HUDEP-2 (cell line): ENCODE results near the gene AADACL3.

ENCODE experiments used
- DNase-seq, 76 experiments: peaks; one replicate each; lab custom pipeline; 2025; ENCODE audit not compliant: unreplicated experiment in 76 of 76; lab: John Stamatoyannopoulos, UW

AADACL3 gene

DNA sequence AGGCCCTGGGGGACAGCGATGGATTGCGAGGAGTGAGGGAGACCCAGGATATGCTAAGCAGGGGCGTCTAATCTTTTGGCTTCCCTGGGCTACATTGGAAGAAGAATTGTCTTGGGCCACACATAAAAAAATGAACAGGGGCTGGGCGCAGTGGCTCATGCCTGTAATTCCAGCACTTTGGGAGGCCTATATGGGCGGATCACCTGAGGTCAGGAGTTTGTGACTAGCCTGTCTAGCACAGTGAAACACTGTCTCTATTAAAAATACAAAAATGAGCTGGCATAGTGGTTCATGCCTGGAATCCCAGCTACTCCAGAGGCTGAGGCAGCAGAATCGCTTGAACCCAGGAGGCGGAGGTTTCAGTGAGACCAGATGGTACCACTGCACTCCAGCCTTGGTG lies 46.9 kb downstream of the AADACL3 start:
- no peak for DNase-seq

DNA sequence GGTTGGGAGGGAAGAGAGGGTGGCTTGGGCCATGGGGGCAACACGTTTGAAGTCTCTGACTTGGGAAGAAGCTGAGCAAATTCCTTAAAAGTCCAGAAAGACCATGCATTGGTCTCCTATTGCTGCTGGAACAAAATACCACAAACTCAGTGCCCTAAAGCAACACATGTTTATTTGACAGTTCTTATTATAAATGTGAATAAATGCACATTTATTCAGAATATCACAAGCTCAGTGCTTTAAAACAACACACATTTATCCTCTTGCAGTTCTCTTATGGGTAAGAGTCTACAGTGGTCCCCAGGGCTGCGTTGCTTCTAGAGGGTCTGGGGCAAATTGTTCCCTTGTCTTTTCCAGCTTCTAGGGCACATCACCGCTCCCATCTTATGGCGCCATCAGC lies 47.6 kb downstream of the AADACL3 start:
- DNase-seq, result no peak

DNA sequence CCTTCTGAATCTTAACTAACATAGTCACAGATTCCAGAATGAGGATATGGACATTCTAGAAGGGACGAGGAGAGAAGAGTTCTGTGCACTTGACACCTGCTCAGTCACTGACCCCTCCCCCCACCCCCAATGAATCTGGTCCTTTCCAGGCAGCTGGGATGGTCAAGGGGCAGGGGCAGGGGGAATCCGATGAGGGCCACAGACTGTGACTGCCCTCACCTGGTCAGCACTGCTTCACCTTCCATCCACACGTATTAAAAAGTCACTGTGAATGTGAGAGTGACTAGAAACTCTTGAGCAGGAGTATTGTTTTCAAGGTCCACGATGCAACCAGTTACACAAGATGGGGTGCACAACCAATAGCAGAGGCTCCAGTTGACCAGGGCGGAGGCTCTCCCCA lies 48.1 kb downstream of the AADACL3 start:
- DNase-seq, result no peak

DNA sequence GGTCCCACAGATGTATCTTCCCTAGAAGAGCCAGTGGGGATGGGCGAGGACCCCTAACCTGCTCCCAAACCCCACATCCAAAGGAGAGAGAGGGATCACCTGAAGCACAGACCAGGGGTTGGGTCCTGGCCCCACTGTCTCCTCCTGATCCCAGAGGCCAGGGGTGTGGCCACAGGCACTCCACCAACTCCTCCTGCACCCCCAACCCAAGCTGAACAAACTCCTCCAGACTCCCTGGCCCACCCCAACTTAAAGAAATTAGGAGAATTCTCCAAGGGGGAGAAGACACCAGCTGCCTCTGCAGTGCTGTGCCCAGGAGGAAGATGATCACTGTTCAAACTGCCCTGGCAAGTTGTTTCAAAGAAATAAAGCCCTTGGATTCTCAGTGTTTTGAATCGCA lies 53.1 kb downstream of the AADACL3 start:
- no peak for DNase-seq

DNA sequence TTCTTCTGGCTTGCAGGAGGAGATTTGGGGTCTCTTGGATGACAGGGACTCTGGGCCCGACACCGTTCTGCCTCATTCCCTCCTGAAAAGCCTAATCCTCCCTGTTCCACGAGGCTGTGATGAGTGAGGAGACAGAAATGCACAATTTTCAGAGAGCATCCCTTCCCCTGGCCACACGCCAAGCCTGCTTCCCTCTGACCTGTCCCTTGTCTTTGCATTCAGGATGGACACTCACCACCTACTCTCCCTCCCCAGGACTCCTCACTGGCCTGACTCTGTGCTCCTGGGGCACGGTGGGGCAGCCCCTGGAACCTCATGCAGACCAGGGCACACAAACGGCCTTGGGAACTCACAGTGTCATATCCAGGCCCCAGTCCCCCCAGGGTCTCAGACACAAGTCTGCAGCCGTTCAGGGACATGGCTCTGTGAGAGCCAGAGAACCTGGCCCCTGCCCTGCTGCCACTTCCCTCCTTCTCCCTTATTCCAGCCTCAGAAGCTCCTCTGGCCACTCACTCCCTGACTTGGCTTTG lies 54.1 kb downstream of the AADACL3 start:
- DNase-seq, result no peak

DNA sequence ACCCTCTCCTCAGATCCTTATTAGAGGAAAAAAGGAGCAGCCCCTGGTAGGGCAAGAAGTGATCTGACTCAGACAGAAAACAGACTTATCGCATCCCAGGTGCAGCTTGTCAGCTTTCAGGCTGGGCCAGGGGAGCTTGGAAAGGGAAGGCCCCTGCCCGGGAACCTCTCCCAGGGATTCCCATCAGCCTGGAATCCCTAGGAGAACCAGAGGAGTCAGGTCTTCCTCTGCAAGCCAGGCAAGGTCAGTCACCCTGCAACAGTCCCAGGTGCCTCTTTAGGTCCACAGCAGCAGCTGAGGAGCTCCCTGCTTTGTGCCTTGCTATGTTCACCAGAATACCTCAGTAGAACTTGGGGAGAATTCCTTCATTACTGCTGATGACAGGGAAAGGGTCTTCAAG lies 54.7 kb downstream of the AADACL3 start:
- no peak for DNase-seq

DNA sequence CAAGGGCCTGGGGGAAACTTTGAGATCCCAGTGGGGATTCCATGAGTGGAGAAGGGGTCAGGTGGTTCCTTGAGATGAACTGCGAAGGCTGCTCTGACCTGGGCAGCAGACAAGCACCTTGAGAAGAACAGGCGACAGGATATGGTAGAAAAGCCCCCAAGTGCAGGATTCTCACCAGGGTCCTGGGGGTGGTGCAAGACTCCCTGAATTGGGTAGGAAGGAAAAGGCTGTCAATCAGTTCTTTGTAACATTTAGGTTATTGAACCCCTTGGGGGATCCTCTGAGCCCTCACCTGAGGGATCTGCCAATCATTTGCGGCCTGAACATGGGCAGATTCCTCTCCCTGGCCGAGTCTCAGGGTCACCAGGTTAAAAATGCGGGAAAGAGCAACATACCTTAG lies 55.3 kb downstream of the AADACL3 start:
- no peak for DNase-seq

DNA sequence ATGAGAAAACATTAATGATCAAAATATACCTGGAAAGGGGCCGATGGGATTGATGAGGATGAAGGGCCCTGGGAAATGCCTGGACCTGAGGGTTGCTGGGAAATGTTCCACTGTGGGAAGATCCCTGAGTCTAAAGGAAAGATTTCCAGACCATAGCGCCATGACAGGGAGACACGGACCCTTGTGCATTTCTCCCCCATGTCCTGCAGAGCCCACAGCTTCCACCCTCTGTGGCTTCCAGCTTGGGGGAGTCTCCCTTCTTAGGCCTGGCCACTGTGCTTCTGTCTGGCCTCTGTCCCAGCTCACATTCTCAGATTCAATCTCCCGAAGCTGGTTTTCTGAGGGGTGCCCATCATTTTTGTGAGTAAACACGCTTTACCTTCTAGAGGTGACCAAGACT lies 56.6 kb downstream of the AADACL3 start:
- no peak for DNase-seq

DNA sequence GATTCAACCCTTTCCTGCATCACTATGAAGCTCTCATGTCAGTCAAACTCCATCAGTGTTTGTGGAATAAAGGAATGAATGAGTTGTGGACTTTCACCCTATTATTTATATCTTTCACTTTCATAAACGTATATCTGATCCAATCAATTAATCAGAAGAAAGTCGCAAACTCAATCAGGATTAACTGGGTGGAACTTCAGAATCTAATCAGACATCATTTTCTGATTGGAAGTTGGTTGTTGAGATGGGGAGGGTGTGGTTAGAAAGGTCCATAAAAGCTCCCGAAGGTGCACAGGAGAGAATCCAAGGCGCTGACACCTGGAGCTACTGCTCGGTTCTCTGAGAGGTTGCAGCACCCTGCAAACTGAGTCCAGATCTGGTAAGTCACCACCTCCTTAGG lies 57.5 kb downstream of the AADACL3 start, which contains the start of gene PRAMEF12:
TSS of gene PRAMEF12 (plus strand) at position 301 of the 400 bp plus-strand sequence. CDS start 1,130 bp downstream, outside the sequence.
- no peak for DNase-seq

DNA sequence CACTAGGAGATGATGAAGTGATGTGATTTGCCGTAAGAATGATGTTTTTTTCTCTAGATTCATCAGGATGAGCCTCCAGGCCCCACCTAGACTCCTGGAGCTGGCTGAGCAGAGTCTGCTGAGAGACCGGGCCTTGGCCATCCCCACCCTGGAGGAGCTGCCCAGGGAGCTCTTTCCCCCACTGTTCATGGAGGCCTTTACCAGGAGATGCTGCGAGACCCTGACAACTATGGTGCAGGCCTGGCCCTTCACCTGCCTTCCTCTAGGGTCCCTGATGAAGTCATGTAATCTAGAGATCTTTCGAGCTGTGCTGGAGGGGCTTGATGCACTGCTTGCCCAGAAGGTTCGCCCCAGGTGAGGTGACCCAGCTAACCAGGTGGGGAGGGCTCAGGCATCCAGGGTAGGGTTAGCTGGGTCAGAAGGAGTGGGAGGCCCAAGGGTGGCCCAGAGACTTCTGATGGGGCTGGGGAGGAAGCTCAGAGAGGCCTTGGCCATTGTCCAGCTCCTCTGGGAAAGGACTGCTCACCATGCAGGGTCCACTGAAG lies 59.0 kb downstream of the AADACL3 start:
- no peak for DNase-seq

DNA sequence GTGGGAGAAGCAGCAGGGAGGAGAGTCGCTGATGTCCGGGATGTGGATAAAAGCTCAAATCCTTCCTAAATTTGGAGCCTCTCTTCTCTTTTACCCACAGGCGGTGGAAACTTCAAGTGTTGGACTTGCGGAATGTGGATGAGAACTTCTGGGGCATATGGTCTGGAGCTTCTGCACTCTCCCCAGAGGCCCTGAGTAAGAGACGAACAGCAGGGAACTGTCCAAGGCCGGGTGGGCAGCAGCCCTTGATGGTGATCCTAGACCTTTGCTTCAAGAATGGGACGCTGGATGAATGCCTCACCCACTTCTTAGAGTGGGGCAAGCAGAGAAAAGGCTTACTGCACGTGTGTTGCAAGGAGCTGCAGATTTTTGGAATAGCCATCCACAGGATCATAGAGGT lies 59.5 kb downstream of the AADACL3 start:
- DNase-seq, result no peak

DNA sequence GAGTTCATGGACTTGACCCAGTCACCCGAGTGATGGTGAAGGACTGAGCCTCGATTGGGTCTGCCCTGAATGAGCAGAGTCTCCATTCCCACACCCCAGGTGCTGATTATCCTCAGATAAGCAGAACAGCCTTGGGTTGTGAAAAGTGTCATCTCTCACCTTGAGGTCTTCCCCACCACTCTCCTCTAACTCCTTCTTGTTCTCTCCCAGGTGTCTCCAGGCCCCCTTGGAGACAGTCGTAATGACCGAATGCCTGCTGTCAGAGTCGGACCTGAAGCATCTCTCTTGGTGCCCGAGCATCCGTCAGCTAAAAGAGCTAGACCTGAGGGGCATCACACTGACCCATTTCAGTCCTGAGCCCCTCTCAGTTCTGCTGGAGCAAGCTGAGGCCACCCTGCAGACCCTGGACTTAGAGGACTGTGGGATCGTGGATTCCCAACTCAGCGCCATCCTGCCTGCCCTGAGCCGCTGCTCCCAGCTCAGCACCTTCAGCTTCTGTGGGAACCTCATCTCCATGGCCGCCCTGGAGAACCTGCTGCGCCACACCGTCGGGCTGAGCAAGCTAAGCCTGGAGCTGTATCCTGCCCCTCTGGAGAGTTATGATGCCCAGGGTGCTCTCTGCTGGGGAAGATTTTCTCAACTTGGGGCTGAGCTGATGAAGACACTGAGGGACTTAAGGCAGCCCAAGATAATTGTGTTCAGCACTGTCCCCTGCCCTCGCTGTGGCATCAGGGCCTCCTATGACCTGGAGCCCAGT lies 61.1 kb downstream of the AADACL3 start:
- DNase-seq, result no peak
